Activated CD8-positive, alpha-beta memory T cell treated with anti-CD3 and anti-CD28 coated beads, Interleukin-2, amount 50 U/mL, for 1 hour (primary cell): Measurements from ENCODE around the gene HIVEP1.
"Not testable (repeated sequence)": the region's sequence is repeated elsewhere in the genome, so short reads cannot be mapped to it uniquely, and the experiment has no call there.

ENCODE experiments used
- DNase-seq: peaks from one replicate; pipeline ENCODE4 v3.0.0-alpha.2; 2020; ENCODE audit errors: extremely low read depth

HIVEP1 gene

DNA sequence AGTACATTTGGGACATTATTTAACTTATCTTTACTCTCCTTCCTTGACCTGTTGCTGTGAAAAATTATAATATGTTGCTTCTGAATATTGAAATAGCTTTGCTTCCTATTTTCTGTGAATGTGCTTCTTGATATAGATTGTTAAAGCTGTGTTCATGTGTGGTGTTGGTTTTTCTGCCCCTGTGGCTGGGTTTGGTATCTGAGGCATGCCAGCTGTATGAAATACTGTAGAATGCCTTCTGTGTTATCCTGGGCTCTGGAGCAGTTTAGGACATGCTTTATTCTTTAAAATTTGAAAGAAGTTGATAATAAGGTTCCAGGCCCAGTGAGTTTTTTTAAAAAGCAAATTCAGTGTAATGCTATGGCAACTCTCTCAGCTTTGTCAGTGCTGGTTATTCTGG lies 71.7 kb downstream of the HIVEP1 start:
- DNase-seq: no peak

DNA sequence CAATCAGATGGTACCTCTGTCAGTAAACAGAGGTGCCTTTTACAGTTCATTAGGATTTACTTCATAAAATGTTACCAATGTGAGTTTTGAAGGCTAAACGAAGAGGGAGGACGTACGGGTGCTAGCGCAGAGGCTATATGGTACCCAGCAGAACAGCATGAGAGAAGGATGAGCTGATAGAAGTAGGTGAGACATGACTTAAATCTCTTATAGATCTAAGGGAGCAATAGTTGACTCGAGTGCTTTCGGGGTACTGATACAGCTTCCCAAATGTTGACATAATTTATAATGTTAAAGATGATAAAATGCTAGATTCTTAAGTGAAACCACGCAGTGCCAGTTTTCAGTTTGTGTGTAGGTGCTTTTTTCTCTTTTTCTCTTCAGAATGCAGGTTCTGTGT lies 72.6 kb downstream of the HIVEP1 start:
- DNase-seq: no peak

DNA sequence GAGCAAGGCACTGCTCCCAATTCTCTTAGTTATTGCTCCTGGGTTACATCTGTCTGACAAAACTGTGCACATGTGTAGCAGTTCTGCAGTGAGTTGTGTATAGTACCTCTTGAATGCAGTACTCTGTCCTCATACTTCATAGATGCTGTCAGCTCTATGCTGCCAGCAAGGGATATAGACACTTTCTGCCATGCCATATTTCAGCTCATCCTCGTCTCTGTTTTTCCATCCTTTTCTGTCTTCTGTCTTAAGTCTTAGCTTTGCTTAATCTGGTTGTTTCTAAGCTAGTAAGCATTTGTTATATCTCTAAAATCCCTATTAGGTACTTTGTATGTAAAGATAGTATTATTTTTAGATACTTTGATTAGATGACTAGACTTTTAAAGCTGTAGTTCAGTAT lies 76.4 kb downstream of the HIVEP1 start:
- DNase-seq: no peak

DNA sequence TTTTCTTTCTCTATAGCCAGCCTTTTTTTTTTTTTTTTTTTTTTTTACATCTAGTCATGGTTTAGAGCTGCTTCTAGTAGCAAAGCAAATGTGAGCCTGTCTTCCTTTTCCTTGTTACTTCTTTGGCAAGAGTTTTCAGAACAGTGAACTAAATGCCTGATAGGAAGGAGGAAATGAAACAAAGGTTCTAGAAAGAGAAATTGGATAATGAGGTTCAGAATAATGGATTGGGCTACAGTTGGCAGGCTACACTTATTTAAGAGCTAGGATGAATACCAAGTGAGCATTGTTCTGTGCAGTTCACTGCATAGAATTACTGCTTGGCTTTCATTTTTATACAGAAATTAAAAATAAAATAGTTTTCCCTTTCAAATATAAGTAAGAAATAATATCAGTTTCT lies 78.6 kb downstream of the HIVEP1 start:
- no peak for DNase-seq

DNA sequence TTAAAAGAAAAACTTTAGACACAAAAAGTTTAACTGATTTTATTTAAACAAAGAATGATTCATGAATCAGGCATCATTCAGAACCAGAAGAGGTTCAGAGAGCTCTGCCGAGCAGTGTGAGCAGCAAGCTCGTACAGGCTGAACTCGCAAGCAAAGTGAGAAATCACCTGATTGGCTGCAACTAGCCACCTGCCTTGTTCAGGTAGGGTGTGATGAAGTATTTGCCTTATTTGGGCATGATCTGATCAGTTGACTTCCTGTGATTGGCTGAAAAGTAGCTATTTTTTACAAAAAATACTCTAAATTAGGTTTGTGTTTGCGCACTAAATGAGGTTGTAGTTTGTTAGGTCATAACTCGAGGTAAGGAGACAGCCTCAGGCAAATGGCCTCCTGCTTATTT lies 80.7 kb downstream of the HIVEP1 start:
- no peak for DNase-seq

DNA sequence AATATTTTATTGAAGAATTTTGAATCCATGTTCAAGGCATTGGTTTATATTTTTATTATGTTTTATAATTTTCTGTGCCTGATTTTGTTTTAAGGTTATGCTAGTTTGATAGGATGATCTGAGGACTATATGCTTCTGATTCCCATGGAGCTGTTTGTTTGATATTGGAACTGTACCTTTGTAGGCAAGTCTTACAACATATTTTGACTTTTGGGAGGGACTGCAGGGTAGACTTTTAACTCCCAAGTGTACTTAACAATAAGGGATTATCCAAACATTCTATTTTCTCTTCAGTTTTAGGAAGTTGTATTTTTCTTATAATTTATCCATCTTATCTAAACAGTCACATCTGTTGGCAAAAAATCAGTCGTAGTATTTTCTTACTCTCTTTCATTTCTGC lies 82.6 kb downstream of the HIVEP1 start:
- DNase-seq: no peak

DNA sequence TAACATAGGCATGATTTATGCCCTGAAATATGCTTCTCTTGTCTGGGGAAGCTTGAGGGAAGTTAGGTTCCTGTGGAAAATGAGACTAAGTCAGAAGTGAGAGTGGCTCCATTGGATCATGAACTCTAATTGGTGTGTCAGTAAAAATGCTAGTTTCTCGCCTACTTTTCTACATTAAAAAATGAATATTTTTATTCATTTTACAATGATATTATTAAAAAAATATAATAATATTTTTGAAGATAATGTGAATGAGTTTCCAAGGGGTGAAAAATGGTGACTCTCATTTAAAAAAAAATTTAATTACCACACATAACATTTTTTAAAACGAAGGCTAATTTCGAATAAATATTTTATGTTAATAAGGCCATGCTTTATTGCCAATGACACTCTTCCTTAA lies 84.2 kb downstream of the HIVEP1 start:
- no peak for DNase-seq

DNA sequence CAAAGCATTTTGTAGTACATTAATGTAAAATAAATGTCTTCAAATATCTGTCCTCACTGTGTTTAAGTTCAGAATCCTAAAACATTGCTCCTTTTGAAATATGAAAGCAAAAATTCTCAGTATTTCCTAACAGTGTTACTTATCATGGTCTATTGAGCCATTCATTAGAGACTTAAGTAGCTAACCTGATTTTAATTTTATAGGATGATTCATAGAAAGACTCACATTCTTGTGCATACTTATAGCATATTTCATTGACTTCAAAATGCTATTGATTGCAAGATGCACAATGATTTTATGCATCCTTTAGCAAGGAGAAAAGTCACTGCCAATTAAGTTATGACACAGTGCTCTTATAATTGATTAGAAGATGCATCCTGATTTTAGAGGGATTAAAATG lies 85.7 kb downstream of the HIVEP1 start:
- no peak for DNase-seq

DNA sequence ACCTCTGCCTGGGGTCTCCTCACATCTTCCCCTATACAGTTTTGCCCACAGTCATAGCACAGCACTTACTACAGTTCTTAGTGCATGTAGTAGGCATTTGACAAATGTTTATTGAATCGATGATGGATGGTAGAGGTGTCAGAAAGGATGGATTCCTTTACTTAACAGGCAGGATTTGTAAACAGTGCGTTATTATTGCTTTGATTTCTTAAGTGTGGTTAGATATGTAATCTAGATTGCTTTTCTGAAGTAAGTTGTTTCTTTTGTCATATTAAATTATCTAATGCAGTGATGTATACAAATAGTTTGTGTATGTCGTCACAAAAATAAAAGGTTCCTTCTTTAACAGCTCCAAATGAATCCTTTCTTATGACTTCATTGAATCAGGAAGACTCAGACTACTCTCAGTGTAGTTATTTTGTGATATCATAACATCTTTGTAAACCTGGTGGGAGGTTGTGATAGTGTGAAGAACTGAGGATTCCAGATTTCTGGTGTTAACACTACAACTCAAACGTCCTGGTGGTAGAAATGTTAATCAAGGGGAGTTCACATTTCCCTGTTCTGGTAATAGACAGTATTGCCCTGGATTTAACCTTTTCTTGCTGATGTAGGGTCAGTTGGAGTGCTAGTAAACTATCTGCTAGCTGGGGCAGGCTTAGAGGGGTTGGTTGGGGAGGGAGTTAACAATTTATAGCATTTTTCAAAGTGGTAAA lies 87.7 kb downstream of the HIVEP1 start:
- DNase-seq: no peak

DNA sequence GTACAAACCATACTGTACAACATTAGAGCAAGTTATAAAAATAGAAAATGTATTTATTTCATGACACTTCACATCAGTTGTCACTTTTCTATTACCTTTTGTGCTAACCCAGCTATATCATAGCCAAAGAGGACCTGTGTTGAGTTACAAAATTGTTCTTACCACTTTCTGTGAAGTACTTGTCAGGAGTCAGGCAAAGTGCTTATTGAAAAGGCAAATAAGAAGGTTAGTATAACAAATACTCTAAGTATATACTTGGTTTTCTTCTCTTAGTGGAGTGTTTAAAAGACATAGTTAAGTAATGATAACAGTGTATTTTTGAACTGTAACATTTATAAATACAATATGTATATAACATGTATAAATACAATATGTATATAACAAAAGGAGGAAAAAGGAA lies 88.9 kb downstream of the HIVEP1 start:
- no peak for DNase-seq

DNA sequence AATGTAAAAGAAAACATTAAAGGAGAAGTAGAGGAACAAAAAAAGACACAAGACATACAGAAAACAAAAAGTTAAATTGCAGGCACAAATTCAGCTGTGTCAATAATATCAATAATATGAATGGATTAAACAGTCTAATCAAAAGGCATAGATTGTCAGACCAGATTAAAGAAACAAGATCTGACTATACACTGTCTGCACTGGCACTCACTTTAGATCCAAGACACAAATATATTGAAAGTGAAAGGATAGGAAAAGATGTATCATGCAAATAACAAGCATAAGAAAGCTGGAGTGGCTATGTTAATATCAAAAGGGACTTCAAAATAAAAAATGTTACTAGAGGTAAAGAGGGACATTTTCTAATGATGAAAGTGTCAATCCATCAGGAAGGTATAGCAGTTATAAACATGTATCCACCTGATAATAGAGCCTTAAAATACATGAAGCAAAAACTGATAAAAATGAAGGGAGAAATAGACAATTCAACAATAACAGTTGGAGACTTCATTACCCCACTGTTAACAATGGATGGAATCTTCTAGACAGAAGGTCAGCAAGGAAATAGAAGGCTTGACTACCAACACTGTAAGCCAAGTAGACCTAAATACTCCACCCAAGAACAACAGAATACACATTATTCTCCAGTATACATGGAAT lies 89.7 kb downstream of the HIVEP1 start:
- DNase-seq: no peak

DNA sequence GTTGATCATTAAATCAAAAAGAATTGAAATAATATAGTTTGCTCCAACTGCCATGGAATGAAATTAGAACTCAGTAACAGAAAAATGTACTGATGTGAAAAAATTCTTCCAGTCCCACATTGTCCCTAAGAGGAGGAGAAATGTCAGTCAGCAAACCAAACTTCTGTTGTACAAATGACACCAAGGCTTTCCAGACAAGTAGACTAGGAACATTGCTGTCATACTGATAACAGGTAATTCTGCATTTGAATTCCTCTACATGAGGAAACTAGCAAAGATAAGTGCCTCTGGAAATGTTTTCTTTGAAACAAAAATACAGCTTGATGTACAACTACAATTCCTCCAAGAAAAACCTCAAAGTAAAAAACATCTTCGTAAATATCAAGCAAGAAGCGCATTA lies 90.2 kb downstream of the HIVEP1 start:
- DNase-seq: no peak

DNA sequence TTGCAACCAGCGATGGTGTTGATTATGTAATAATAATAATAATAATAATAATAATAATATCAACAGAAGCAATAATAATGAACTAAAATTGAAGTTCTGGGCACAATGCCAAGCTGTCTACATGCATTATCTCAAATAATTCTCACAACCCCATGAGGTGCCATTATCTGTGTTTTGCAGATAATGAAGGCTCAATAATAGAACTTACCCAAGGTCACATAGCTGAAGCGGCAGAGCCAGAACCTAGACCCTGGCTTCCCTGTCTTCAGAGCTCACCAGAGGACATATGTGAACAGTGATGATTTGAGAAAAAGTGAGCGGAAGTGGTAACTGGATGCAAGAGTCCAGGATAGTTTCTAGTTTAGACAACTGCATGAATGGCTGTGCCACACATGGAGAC lies 91.0 kb downstream of the HIVEP1 start:
- no peak for DNase-seq

DNA sequence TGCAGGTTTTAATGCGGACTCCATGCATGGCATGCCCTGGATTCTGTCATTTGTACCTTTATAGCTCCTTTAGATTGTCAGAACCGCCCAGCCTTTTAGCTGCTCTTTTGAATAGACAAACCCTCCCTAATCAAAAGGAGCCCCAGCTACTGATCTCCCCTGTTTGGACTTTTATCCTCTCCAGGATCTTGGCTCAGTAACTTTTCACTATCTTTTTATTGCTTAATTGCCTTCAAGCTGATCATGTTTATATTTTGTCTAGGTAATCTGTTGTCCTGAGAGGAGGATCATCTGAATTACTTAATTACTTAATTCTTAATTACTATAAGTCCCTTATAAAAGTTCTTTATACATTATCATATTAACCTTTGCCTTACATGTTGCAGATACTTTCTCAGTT lies 93.2 kb downstream of the HIVEP1 start:
- DNase-seq: no peak

DNA sequence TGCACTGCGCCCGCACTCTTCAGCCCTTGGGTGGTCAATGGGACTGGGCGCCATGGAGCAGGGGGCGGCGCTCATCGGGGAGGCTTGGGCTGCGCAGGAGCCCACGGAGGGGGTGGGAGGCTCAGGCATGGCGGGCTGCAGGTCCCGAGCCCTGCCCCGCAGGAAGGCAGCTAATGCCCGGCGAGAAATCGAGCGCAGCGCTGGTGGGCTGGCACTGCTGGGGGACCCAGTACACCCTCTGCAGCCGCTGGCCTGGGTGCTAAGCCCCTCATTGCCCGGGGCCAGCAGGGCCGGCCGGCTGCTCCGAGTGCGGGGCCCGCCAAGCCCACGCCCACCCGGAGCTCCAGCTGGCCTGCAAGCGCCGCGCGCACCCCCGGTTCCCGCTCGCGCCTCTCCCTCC lies 96.3 kb downstream of the HIVEP1 start:
- not testable (repeated sequence) for DNase-seq

DNA sequence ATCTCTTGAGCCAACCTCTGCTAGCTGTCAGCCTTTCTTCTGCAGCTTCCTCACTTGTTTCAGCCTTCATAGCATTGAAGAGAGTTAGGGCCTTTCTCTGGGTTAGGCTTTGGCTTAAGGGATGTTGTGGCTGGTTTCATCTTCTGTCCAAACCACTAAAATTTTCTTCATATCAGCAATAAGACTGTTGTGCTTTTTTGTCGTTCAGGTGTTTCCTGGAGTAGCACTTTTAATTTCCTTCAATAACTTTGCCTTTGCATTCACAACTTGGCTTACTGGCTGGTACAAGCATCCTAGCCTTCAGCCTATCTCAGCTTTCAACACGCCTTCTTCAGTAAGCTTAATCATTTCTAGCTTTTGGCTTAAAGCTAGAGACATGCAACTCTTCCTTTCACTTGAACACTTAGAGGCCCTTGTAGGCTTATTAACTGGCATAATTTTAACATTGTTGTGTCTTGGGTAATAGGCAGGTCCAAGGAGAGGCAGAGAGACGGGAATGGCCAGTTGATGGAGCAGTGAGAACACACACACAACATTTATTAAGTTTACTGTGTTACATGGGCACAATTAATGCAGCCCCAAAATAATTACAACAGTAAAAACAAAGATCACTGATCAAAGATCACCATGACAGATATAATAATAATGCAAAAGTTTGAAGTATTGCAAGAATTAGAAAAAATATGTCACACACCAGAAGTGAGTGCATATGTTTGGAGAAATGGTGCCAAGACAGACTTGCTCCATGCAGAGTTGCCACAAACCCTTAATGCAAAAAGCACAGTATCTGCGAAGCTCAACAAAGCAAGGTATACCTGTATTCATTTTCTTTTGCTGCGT lies 98.6 kb downstream of the HIVEP1 start:
- DNase-seq: no peak

DNA sequence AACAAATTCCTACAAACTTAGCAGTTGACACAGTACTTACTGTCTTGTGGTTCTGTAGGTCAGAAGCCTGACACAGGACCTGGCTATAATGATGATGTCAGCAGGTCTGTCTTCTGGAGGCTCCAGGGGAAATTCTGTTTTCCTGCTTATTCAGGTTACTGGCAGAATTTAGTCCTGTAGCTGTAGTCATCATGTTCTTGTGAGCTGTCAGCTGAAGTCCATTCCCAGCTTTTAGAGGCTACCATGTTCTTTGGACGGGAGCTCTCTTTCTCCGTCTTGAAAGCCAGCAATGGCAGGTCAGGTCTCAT lies 99.2 kb downstream of the HIVEP1 start:
- no peak for DNase-seq

DNA sequence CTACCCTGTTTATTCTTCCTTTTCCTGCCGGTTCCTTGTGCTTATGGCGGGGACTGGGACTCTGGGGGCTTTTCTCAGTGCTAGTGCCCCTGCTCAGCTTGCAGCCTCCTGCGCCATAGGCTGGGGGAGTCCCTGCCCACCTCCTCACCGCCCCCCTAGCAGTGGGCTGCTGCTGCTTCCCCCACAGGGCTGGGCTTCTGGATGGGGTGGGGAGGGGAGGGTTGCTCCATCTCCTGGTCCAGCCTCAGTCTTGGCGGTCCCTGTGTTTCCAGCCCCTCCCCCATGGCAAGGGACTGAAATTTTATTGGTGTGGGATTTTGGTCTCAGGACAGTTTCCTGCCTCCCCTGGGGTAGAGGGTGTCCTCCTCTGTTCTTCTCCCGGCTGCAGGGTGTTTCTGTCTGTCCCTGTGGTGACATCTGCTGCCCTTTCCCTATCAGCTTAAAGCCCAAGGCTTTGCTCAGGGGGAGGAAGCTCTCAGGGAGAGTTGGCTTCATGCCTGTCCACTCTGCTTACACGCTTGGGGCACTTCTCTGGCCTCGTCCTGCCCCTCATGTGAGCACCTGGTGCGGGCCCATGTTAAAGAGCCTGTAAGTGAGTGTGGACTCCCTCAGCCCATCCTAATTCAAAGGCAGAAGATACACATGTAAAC lies 100.6 kb downstream of the HIVEP1 start:
- no peak for DNase-seq

DNA sequence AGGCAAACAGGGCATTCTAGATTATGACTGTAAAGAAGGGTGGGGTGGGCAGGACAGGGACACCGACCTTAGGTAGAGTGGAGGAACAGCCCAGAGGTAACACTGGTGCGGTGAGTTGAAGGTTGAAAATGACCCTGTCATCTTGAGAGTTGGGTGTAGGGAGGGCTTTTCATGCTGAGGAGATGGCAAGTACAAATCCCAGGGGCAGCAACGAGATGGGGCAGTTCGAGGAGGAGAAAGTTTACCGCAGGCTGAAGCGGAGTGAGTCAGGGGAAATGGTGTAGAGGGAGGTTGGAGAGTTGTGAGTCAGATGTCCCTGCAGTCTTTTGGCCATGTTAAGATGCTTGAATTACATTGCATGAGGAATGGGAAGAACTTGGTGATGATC lies 101.1 kb downstream of the HIVEP1 start:
- DNase-seq: no peak

DNA sequence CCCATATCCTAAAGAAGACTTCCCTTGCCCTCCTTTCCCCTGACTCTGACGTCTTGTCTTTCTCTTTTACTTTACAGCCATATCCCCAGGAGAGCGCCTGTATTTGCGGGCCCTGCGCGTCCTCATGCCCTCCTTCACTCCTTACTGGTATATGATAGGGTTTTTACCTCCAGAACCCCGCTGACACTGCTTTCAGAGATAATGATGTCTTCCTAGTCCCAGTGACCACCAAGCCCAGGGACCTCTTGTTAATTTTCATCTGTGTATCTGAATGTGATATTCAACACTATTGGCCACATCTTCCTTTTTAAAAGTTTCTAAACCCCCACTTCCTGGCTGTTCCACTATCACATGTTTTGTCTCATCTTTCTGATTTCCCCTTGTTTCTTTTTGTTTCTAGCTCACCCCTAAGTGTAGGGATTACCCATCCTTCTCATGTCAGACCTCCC lies 102.0 kb downstream of the HIVEP1 start:
- no peak for DNase-seq

DNA sequence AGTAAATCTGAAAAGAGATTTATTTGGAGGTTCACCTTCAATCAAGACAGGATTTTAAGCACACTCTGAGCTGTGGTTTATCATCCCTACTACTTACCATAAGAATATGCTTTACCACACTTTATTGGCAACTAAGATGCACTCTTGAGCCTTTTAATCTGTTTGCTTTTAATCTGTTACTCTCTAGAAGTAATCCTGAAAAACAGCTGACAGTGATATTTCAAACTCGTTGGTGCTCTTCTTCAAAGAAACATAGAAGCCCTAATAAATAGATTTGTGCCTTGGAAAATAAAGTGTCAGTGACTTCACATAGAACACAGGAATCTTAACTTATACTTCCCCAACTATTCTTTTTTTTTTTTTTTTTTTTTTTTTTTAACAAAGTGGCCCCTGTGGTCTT lies 102.9 kb downstream of the HIVEP1 start:
- no peak for DNase-seq

DNA sequence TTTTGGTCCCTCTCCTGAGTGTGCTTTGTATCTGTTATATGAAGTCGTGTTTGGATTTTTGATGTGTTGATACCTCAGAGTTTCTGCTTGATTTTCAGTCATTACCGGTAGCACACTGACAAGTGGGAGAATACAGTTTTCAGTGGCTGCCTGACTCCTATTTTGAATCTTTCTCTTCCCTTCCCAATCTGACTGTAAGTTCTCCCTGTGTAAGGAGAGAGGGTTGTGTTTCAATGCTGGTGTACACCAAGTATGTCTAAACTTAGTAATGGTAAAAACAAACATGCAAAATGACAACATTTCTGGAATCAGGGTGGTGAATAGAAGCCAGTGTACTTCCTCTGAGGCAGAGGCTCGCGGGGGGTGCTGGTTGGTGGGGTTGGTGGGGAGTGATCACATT lies 103.4 kb downstream of the HIVEP1 start:
- DNase-seq: no peak
